Right atrium auricular region (tissue), 2 donors: ENCODE data around the gene PTEN. TPM values are rescaled to one million over a fixed set of nuclear protein-coding genes. Genes with fewer than 3 reads are reported as not detected.
A peak's percentile ranks its signal among the peaks of the same experiment; 100 is the strongest.

Source experiments
- DNase-seq: peaks from one replicate; pipeline ENCODE4 v3.0.0-alpha.2; 2019; ENCODE audit warnings: low spot score
- H3K27ac ChIP-seq, 2 donors: fragments of 200-600 bp; sonication (generic); 1 replicate in 1 of 2; 2 replicates in 1 of 2; pipeline ENCODE4 v1.5.1; 2016 to 2019
- H3K27me3 ChIP-seq, 2 donors: fragments of 200-600 bp; sonication (generic); one replicate each; pipeline versions ENCODE4 v1.5.1 to v1.6.0; 2017 to 2019
- H3K36me3 ChIP-seq: fragments of 200-600 bp; sonication (generic); one replicate; pipeline ENCODE4 v1.5.1; 2016
- H3K4me1 ChIP-seq, 2 donors: fragments of 200-600 bp; sonication (generic); one replicate each; pipeline versions ENCODE4 v1.5.1 to v1.6.0; 2017 to 2019
- H3K4me3 ChIP-seq, 2 donors: fragments of 200-600 bp; sonication (generic); 1 replicate in 1 of 2; 2 replicates in 1 of 2; pipeline ENCODE4 v1.5.1; 2017 to 2019; ENCODE audit warnings: mild to moderate bottlenecking in 1 of 2, moderate library complexity in 1 of 2
- H3K9me3 ChIP-seq, 2 donors: fragments of 200-600 bp; sonication (generic); one replicate each; pipeline ENCODE4 v1.5.1; 2019
- CTCF ChIP-seq, 2 donors: fragments of 200-600 bp; sonication (generic); IDR thresholded peaks; one replicate each; pipeline ENCODE4 v1.5.1; 2019; ENCODE audit warnings: antibody characterized with exemption in 2 of 2
- total RNA-seq, 2 donors: library from RNA; depleted of rRNA; stranded (reverse); fragments of >200 nt; gene quantifications; one replicate each; pipeline ENCODE4 v1.1.0, GENCODE V29; 2016

PTEN gene
- total RNA-seq, 2 donors from 2014 or later = 46.5 to 55.9 TPM

GRCh38 chr10:87956055-87956454, 92.6 kb downstream of the PTEN start:
- Histone ChIP-seq H3K27me3 (no peaks in the 10 kb centered on the region), H3K4me1 (no peaks in the 10 kb centered on the region), H3K9me3 (no peaks in the 10 kb centered on the region), H3K27ac (no peak overlapping the region), H3K4me3 (no peak overlapping the region), H3K36me3 (peaks cover 24% of the 10 kb centered on the region)
- no peak for DNase-seq
- TF ChIP-seq CTCF (IDR thresholded peaks at IDR 0.05) = no peak

- Histone ChIP-seq H3K4me1 (peaks cover 0 to 6% of the 10 kb centered on the region in 2 donors), H3K27me3 (no peaks in the 10 kb centered on the region), H3K27ac (no peak overlapping the region), H3K36me3 (peaks cover 15% of the 10 kb centered on the region), H3K9me3 (no peaks in the 10 kb centered on the region), H3K4me3 (no peak overlapping the region)
- TF ChIP-seq CTCF (IDR thresholded peaks at IDR 0.05) = no peak
- DNase-seq = no peak
Measured at GRCh38 chr10:87957702-87958101, 94.3 kb downstream of the PTEN start.

- TF ChIP-seq CTCF (IDR thresholded peaks at IDR 0.05) = no peak
- Histone ChIP-seq H3K36me3 (peaks cover 13% of the 10 kb centered on the region), H3K4me3 (no peak overlapping the region), H3K4me1 (peaks cover 0 to 6% of the 10 kb centered on the region in 2 donors), H3K27ac (no peak overlapping the region), H3K9me3 (no peaks in the 10 kb centered on the region), H3K27me3 (no peaks in the 10 kb centered on the region)
- no peak for DNase-seq
Measured at GRCh38 chr10:87960230-87960629, 96.8 kb downstream of the PTEN start.

- H3K4me1 ChIP-seq = peaks cover 0 to 6% of the 10 kb centered on the region in 2 donors
- no peak for TF ChIP-seq CTCF (IDR thresholded peaks at IDR 0.05)
- no peaks in the 10 kb centered on the region for H3K9me3 ChIP-seq
- no peak for DNase-seq
- H3K27me3 ChIP-seq = no peaks in the 10 kb centered on the region
- peak overlapping the region; percentile 30 to 37 for H3K27ac ChIP-seq
- H3K4me3 ChIP-seq = no peak overlapping the region
- peaks cover 13% of the 10 kb centered on the region for H3K36me3 ChIP-seq
Measured at GRCh38 chr10:87961314-87961713, 97.9 kb downstream of the PTEN start.

GRCh38 chr10:87966459-87966858, 103.0 kb downstream of the PTEN start:
- no peaks in the 10 kb centered on the region for H3K27me3 ChIP-seq
- H3K4me3 ChIP-seq = no peak overlapping the region
- TF ChIP-seq CTCF (IDR thresholded peaks at IDR 0.05) = no peak
- H3K27ac ChIP-seq = no peak overlapping the region
- no peaks in the 10 kb centered on the region for H3K9me3 ChIP-seq
- DNase-seq = no peak
- peaks cover 7% of the 10 kb centered on the region for H3K36me3 ChIP-seq
- peaks cover 0 to 2% of the 10 kb centered on the region in 2 donors for H3K4me1 ChIP-seq

GRCh38 chr10:87973635-87974034, 110.2 kb downstream of the PTEN start:
- Histone ChIP-seq H3K27ac (no peak overlapping the region), H3K9me3 (no peaks in the 10 kb centered on the region), H3K27me3 (no peaks in the 10 kb centered on the region), H3K4me1 (no peaks in the 10 kb centered on the region), H3K36me3 (no peaks in the 10 kb centered on the region), H3K4me3 (no peak overlapping the region)
- DNase-seq = no peak
- TF ChIP-seq CTCF (IDR thresholded peaks at IDR 0.05) = no peak
